ENCODE results near the gene PIP5K1C. TPM values are rescaled to one million over a fixed set of nuclear protein-coding genes. Genes with fewer than 3 reads are reported as not detected.
A peak's percentile ranks its signal among the peaks of the same experiment; 100 is the strongest.

Gene PIP5K1C
- total RNA-seq, 1 experiment from 2014 or later, result 34.0 TPM

DNA sequence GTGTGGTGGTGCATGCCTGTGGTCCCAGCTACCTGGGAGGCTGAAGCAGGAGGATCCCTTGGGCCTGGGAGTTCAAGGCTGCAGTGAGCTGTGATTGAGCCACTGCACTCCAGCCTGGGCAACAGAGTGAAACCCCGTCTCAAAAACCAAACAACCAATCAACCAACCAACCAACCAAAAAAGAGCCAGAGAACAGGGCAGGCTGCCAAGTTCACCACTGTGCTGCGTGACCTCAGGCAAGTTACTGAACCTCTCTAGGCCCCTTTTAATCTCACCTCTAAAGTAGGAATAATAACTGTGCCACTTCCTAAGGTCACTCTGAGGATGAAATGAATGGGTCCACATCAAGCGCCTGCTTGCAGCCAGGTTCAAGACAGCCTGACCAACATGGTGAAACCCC is 24.9 kb upstream of the PIP5K1C start (continued):
- TF ChIP-seq, protein P1, sequence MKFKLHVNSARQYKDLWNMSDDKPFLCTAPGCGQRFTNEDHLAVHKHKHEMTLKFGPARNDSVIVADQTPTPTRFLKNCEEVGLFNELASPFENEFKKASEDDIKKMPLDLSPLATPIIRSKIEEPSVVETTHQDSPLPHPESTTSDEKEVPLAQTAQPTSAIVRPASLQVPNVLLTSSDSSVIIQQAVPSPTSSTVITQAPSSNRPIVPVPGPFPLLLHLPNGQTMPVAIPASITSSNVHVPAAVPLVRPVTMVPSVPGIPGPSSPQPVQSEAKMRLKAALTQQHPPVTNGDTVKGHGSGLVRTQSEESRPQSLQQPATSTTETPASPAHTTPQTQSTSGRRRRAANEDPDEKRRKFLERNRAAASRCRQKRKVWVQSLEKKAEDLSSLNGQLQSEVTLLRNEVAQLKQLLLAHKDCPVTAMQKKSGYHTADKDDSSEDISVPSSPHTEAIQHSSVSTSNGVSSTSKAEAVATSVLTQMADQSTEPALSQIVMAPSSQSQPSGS (CRISPR knock-in tag; IDR thresholded peaks at IDR 0.05; ENCODE audit: borderline replicate concordance, low read depth), result no peak
- TF ChIP-seq ZNF671 (CRISPR knock-in tag; IDR thresholded peaks at IDR 0.05) (no peak), KAT7 (CRISPR knock-in tag; IDR thresholded peaks at IDR 0.05; ENCODE audit: borderline replicate concordance) (no peak), ZMAT4 (CRISPR knock-in tag; IDR thresholded peaks at IDR 0.05) (no peak), ZNF317 (CRISPR knock-in tag; IDR thresholded peaks at IDR 0.05; ENCODE audit: borderline replicate concordance, low read depth) (no peak)
- TF ChIP-seq, protein P2, sequence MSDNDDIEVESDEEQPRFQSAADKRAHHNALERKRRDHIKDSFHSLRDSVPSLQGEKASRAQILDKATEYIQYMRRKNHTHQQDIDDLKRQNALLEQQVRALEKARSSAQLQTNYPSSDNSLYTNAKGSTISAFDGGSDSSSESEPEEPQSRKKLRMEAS (CRISPR knock-in tag; IDR thresholded peaks at IDR 0.05), result no peak

GRCh38 chr19:3723883-3724282 is 23.6 kb upstream of the PIP5K1C start:
- peaks cover 16% of the 10 kb centered on the region for H3K4me1 Mint-ChIP-seq
- DNase-seq (ENCODE audit: low spot score) (no peak), ATAC-seq (no peak)
- no peak overlapping the region for H3K27ac Mint-ChIP-seq
- ChIA-PET CTCF (interaction anchor here (0.8 to 3.2 kb wide), 4 partner anchors 32 to 264 kb away, joined by 3 to 19 read pairs (median 3); no protein-coding TSS in a partner anchor), POLR2A (interaction anchor here (0.5 kb wide), 1 partner anchor 265 kb away, joined by 3 read pairs; no protein-coding TSS in a partner anchor)
- H3K27me3 Mint-ChIP-seq (ENCODE audit: low read depth), result no peaks in the 10 kb centered on the region
- H3K9me3 Mint-ChIP-seq, result no peaks in the 10 kb centered on the region
- no peaks in the 10 kb centered on the region for H3K36me3 Mint-ChIP-seq
- H3K4me3 Mint-ChIP-seq, result peak overlapping the region; percentile 24; the same call in 1 of the 2 replicates
- TF ChIP-seq ZNF532 (CRISPR knock-in tag; IDR thresholded peaks at IDR 0.05; ENCODE audit: borderline replicate concordance) (no peak), AFF4 (CRISPR knock-in tag; IDR thresholded peaks at IDR 0.05; ENCODE audit: borderline replicate concordance) (no peak), FOXJ3 (CRISPR knock-in tag; IDR thresholded peaks at IDR 0.05; ENCODE audit: borderline replicate concordance) (no peak), TEAD4 (CRISPR knock-in tag; IDR thresholded peaks at IDR 0.05) (no peak), PRRX2 (CRISPR knock-in tag; IDR thresholded peaks at IDR 0.05) (no peak), HMGA2 (CRISPR knock-in tag; IDR thresholded peaks at IDR 0.05) (no peak), RELA (CRISPR knock-in tag; IDR thresholded peaks at IDR 0.05; ENCODE audit: borderline replicate concordance) (no peak), STAT6 (CRISPR knock-in tag; conservative IDR thresholded peaks at IDR 0.05; ENCODE audit: low read depth) (no peak), ZSCAN18 (CRISPR knock-in tag; IDR thresholded peaks at IDR 0.05) (no peak)
- TF ChIP-seq, protein P3, sequence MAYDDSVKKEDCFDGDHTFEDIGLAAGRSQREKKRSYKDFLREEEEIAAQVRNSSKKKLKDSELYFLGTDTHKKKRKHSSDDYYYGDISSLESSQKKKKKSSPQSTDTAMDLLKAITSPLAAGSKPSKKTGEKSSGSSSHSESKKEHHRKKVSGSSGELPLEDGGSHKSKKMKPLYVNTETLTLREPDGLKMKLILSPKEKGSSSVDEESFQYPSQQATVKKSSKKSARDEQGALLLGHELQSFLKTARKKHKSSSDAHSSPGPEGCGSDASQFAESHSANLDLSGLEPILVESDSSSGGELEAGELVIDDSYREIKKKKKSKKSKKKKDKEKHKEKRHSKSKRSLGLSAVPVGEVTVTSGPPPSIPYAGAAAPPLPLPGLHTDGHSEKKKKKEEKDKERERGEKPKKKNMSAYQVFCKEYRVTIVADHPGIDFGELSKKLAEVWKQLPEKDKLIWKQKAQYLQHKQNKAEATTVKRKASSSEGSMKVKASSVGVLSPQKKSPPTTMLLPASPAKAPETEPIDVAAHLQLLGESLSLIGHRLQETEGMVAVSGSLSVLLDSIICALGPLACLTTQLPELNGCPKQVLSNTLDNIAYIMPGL (CRISPR knock-in tag; IDR thresholded peaks at IDR 0.05), result no peak
- TF ChIP-seq, protein P4, sequence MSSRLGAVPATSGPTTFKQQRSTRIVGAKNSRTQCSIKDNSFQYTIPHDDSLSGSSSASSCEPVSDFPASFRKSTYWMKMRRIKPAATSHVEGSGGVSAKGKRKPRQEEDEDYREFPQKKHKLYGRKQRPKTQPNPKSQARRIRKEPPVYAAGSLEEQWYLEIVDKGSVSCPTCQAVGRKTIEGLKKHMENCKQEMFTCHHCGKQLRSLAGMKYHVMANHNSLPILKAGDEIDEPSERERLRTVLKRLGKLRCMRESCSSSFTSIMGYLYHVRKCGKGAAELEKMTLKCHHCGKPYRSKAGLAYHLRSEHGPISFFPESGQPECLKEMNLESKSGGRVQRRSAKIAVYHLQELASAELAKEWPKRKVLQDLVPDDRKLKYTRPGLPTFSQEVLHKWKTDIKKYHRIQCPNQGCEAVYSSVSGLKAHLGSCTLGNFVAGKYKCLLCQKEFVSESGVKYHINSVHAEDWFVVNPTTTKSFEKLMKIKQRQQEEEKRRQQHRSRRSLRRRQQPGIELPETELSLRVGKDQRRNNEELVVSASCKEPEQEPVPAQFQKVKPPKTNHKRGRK (CRISPR knock-in tag; IDR thresholded peaks at IDR 0.05; ENCODE audit: borderline replicate concordance), result no peak
